HG03139 (cell line): Measurements from ENCODE around the gene TRIM41.
"Not testable (repeated sequence)": the region's sequence is repeated elsewhere in the genome, so short reads cannot be mapped to it uniquely, and the experiment has no call there.

Experiments
- ATAC-seq: cut with Tn5 transposase; IDR thresholded peaks from one replicate; pipeline ENCODE4 v1.9.1; 2021; ENCODE audit not compliant: unreplicated experiment

TRIM41 gene

DNA sequence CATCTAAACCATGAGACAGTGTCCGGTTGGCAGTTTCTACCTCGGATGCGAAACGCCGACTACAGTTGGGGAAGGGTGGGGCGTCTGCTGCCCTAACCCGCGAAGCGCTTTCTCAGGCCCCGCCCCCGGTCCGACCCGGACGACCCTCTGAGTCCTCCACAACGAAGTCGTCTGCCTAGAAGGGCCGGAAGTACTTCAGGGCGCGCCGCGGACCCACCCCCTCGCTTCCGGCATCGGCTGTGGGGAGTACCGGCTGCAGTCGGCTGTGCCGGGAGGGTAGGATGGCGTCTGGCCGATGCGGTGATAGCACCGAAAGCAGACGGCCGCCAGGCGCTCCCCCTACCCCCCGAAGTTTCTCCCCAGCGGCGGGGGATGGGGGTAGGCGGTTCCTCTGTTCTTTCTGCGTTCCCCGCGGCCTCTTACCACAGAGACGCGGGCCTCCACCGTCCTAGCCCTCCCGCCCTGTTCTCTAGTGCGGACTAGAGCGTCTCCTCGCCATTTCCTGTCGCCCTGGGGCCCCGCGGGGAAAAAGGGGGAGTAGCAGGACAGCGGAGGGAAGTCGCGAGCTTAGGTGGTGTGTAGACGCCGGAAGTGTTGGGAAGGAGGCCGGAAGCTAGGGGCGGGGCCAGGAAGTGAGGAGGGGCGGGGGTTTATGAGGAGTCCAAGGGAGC is at the start of gene TRIM41:
TRIM41 (plus strand) TSS at position 224 of the 671 bp plus-strand sequence. CDS start 719 bp downstream, outside the sequence.
- peak; percentile 61 for ATAC-seq

DNA sequence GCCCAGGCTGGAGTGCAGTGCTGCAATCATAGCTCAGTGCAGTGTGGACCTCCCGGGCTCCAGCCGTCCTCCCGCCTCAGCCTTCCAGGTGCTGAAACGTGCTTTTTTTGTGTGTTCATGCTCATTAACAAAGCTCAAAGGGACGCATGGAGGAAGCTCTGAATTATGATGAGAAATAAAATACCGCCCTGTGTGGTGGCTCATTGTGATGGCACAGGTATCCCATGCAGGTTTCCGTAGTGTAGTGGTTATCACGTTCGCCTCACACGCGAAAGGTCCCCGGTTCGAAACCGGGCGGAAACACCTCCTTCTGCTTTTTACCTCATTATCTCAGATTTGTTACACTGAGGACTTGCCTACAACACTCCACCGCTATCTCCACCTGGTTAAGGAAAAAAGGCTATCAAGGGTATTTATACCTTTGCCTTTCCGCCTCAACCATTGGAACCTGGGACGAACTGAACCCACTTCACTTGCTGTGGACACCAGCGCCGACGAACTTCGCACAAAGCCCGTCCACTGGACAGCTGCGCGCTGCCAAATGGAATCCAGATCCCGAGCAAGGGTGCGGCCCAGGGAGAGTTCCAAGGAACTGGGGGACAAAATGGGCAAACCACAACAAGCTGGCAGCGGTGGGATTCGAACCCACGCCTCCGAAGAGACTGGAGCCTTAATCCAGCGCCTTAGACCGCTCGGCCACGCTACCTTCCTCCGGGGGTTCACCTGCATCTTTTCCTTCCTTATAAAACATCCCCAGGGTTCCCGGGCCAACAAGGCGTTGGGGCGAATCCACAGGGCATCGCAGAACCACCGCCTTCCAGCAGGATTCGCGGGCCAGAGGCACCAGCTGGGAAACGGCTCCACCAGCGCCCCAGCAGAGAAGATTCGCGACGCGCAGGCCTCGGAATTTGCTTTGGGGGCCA is 49.4 kb upstream of the TRIM41 start:
- no peak for ATAC-seq

DNA sequence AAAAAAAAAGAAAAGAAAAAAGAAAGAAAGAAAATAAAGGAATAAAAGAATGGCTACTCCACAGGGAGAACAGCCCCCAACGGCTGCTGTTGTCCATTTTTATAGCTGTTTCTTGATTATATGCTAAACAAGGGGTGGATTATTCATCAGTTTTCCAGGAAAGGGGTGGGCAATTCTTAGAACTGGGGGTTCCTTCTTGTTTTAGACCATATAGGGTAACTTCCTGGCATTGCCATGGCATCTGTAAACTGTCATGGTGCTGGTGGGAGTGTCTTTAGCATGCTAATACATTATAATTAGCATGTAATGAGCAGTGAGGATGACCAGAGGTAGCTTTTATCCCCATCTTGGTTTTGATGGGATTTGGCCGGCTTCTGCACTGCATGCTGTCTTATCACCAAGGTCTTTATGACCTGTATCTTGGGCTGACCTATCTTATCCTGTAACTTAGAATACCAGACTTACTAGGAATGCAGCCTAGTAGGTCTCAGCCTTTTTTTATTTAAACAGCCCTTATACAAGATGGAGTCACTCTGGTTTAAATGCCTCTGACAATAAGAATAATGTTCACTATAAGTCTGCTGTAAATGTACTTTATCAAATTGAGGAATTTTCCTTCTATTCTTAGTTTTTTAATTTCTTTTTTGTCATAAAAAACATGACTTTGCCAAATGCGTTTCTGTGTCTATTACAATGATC is 46.7 kb upstream of the TRIM41 start:
- no peak for ATAC-seq

DNA sequence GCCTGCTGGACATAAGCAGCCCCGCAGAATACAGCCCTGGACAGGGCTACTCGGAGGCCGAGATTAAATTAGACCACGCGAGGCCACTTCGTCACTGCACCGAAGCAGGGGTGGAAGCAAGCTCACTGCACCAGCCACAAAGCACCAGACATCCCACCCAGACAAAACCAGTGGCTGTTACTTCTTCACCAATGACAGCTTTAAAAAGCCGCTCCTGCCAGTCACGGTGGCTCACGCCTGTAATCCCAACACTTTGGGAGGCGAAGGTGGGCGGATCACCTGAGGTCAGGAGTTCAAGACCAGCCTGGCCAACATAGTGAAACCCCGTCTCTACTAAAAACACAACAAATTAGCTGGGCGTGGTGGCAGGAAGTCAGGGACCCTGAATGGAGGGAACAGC is 45.5 kb upstream of the TRIM41 start:
- ATAC-seq, result not testable (repeated sequence)

DNA sequence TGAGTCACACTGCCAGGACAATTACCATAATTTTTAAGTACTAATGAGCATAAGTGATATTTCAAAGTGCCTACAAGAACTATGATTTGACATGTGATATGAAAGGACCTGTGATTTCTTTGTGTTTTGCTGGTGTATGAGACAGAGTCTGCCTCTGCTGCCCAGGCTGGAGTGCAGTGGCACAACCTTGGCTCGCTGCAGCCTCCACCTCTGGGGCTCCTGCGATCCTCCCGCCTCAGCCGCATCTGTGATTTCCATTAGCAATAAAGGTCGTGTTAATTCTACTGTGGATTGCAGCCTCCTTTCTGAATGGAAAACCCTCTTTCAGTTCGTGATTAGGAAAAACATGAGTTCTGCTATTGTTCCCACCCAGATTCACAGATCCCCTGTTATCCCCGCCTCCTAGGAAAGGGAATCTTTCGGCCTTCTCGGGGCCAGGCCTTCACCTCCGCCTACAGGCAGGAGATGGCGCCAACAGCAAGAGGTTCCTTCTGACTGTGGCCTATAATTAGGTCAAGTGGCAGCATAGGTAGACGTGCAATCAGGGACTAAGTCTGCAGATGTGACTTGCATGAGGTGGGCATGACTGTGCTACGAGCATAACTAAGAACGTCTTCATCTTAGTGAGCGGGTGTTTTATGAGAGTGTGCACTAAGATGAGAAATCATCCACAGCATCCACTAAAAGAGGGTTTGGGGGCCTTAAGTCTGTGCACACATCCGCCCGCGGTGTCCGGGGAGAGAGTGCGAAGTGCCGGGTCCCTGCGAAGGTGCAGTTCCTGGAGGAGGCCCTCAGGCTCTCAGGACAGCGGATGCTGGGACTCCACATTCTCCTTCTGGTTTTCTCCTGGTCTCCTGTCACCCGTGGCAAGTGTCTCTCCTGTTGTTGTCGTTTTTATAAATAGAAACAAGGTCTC is 41.2 kb upstream of the TRIM41 start:
- peak; percentile 53 for ATAC-seq

DNA sequence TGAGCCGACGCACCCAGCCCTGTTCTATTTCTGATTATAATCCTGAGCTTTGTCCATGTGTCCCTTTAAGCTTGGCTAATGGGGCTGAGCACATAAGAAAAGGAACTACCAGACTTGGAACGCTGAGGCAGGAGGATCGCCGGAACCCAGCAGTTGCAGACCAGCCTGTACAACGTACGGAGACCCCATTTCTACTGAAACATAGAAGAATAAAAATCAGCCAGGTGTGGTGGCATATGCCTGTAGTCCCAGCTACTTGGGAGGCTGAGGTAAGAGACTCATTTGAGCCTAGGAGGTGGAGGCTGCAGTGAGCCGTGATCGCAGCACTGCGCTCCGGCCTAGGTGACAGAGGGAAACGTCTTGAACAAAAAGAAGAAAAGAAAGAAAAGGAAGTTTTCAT is 40.4 kb upstream of the TRIM41 start:
- ATAC-seq, result no peak

DNA sequence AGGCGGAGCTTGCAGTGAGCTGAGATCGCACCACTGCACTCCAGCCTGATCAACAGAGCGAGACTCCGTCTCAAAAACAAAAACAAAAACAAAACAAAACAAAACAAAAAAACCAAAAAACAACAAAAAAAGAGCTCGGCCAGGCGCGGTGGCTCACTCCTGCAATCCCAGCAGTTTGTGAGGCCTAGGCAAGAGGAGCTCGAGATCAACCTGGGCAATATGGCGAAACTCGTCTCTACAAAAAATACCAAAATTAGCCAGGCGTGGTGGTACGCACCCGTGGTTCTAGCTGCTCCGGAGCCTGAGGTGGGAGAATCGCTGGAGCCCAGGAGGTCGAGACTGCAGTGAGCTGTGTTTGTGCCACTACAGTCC is 38.2 kb upstream of the TRIM41 start:
- ATAC-seq, result no peak

DNA sequence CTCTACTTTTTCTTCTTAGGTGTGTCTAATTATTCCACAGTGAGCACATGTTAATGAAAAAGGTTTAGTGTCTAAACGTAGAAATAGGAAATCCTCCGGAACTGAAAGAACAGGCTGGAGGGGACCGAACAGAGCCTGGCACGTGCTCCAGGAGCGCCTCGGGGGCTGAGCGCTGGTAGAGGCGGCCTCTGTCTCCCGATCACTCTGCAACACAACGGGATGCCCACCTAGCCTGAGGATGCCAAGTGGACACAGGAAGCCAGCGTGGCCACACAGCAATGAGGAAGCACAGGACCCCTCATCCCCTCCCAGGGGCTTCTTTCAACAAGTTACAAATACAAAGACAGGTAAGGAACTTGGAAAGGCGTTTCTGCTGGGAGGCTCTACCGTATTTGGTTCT is 37.5 kb upstream of the TRIM41 start:
- ATAC-seq, result no peak

DNA sequence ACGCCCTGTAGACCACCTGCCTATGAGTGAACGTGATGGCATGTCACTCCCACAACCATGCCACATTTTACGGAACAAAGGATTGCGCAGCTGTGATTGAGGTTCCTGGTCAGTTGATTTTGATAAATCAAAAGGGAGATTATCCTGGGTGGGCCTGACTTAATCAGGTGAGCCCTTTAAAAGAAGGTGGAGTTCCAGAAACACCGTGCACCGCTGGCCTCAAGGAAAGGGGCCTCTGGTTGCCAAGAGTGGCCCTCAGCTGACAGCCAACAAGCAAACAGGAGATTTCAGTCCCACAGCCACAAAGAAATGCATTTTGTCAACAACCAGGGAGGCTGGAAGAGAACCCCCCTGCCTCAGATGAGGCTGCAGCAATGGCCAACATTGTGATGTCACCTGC is 37.1 kb upstream of the TRIM41 start:
- ATAC-seq, result no peak

DNA sequence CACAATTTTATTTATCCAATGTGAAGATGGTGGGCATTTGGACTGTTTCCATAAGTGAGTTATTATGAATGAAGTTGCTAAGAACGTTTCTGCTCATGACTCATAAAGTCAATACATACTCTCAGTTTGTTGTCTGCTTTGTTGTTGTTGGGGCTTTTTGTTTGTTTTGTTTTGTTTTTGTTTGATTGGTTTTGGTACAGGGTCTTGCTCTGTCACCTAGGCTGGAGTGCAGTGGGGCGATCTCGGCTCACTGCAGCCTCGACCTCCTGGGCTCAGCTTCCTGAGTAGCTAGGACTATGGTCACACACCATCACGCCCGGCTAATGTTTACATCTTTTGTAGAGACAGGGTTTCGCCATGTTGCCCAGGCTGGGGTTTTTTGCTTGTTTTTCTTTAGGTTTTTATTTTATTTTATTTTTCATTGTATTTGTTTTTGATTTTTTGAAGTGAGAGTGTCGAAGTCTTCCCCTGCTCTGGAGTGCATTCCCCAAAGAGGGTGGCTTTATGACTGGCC is 36.0 kb upstream of the TRIM41 start:
- ATAC-seq, result no peak

DNA sequence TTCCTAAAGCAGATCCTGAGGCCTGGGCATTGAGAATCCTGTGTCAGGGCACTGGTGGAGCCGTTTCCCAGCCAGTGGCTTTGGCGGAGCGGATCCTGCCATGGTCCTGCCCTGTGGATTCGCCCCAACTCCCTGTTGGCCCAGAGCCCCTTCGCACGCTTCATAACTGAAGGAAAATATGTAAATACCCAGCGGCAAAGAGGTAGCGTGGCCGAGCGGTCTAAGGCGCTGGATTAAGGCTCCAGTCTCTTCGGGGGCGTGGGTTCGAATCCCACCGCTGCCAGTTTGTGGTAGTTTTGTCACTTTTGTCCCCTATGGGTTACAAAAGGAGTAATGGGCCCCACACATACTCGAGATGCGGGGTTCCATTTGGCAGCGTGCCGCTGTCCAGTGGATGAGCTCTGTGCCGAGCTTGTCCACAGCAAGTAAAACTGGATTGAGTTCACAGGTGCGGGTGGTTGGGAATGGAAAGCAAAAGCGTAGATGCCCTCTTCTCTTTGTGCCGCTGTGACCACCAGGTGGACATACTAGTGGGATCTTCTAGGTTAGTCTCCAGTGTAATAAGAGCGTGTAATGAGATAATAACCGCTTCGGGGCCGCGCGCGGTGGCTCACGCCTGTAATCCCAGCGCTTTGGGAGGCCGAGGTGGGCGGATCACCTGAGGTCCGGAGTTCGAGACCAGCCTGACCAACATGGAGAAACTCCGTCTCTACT is 35.4 kb upstream of the TRIM41 start:
- ATAC-seq, result no peak

- no peak for ATAC-seq
Observed at GRCh38 chr5:181188700-181189362, 34.2 kb upstream of the TRIM41 start.

DNA sequence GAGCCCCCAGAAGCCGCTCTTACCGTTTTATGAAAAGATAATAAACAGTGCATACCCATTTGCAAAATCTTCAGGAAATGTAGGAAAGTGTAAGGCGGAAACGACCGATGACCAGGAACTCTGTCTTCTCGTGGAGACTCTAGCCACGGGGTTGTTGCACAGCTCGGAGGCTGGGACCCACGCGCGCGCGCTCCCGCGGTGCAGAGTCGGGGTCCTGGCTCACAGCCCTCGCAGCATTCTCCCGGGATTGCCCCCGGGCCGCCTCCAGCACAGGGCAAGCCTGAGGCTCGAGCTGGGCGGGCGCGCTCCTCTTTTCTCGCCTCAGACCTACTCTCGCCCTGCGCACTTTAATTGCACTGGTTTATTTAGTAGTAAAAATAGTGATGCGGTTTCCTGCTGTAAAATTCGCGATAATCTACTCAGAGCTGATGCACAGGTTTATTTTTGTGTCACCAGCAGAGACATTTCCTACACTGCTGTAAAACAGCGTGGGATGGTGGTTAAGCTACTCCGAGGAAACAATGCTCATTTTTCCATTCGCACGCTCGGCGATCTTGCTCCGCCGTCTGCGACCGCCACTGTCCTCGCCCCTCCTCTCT is 33.6 kb upstream of the TRIM41 start:
- no peak for ATAC-seq

DNA sequence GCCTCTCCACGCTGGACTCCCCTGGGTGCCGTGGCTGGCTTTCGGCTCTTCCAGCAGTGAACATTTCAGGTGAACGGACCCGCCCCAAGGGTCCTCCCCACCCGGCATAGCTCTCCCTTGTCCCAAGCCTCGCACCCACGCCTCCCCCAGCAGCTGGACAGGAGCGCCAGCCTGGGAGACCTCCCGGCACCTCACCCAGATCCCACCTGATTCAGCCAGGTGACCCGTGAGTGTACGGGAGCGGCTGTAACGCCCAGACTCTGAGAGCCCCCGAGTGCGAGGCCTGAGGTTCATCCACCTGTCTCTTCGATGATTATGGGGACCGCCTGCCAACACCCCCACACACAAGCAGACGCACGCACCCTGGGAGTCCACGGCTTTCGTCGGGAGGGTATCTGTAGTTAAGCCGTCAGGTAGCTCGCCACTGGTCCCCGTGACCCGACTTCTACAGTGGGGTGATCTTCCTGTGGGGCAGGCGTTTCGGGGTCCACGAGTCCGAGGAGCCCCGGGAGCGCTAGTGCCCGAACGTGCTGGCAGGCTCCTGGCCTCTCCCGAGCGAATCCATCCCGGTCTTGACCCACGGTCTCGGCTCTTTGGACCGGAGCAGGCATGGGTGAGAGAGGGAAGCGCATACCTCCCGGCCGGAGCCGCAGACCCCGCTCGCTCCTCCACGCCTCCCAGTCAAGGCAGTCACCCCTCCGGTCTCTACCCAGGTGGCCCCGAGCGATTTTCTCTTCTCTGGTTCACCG is 32.9 kb upstream of the TRIM41 start:
- ATAC-seq, result no peak

GRCh38 chr5:181190711-181191525 is 32.2 kb upstream of the TRIM41 start:
- peak; percentile 1 for ATAC-seq

GRCh38 chr5:181191526-181192336 is 31.4 kb upstream of the TRIM41 start:
- peak; percentile 47 for ATAC-seq
